Measurements from ENCODE around the gene FUT8. TPM values are rescaled to one million over a fixed set of nuclear protein-coding genes. Genes with fewer than 3 reads are reported as not detected.

Gene FUT8
- total and polyA plus RNA-seq, 7 donors = 3.2 to 8.6 (median 5.5) TPM

DNA sequence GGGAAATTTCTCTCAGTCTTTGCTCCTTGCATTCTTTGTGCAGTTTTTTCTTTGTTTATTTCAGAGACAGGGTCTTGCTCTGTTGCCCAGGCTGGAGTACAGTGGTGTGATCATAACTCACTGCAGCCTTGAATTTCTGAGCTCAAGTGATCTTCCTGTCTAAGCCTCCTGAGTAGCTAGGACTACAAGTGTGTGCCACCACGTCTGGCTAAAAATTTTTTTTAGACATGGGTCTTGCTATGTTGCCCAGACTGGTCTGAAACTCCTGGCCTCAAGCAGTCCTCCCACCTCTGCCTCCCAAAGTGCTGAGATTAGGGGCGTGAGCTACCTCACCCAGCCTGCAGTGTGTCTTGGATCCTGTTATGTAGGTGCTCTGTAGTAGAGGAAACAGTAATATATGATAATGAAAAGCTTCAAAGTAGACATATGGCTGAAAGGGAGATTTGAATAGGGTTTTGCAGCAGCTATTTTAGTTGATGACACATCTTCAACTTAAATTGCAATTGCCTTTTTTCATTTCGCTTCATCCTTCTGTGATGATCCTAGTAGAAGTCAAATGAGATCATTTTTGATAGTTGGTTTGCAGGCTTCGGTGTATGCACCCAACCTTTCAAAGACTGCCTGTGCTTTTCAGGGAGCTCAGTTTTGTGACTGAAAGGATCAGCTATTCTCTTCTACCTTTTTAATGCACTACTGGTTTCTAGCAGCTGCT, 75.4 kb downstream of the FUT8 start:
- no peak for ATAC-seq
- Histone ChIP-seq H3K27me3 (ENCODE audit: insufficient read depth in 3 of 3, low read length in 2 of 3) (no peaks in the 10 kb centered on the region), H3K36me3 (ENCODE audit: insufficient read depth in 1 of 2, low read depth in 1 of 2) (no peaks in the 10 kb centered on the region), H3K9me3 (no peaks in the 10 kb centered on the region), H3K27ac (no peak overlapping the region), H3K4me3 (no peak overlapping the region), H3K4me1 (no peaks in the 10 kb centered on the region)
- DNase-seq = no peak
- TF ChIP-seq, protein P1, sequence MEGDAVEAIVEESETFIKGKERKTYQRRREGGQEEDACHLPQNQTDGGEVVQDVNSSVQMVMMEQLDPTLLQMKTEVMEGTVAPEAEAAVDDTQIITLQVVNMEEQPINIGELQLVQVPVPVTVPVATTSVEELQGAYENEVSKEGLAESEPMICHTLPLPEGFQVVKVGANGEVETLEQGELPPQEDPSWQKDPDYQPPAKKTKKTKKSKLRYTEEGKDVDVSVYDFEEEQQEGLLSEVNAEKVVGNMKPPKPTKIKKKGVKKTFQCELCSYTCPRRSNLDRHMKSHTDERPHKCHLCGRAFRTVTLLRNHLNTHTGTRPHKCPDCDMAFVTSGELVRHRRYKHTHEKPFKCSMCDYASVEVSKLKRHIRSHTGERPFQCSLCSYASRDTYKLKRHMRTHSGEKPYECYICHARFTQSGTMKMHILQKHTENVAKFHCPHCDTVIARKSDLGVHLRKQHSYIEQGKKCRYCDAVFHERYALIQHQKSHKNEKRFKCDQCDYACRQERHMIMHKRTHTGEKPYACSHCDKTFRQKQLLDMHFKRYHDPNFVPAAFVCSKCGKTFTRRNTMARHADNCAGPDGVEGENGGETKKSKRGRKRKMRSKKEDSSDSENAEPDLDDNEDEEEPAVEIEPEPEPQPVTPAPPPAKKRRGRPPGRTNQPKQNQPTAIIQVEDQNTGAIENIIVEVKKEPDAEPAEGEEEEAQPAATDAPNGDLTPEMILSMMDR (IDR thresholded peaks at IDR 0.05) = no peak
- intact Hi-C loops (cut with DNase I) = no loop called here
- whole genome bisulfite sequencing, 3 donors = 87 to 92% (median 90%) methylated on average over 4 of the region's 4 CpGs

DNA sequence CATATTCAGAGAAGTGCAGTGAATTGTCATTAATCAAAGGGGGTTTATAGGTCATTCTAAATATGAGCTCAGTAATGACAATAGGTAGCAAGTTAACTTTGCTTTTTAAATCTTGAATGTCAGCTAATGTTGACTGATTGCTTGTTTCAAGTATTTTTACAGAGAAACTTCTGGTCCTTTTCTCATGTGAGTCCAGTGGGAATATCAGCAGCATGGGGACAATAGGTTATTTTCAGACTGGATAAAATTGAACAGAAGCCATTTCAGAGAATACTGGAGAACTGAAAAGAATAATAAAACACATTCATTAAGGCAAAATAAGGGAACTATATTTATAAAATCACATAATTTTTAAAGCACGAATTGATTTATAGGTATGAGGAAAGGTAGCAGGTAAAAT, 78.7 kb downstream of the FUT8 start:
- no peak for ATAC-seq
- no peaks in the 10 kb centered on the region for H3K9me3 ChIP-seq
- no peak for DNase-seq
- no peak overlapping the region for H3K4me3 ChIP-seq
- intact Hi-C loops (cut with DNase I) = no loop called here
- H3K36me3 ChIP-seq (ENCODE audit: insufficient read depth in 1 of 2, low read depth in 1 of 2) = no peaks in the 10 kb centered on the region
- H3K27me3 ChIP-seq (ENCODE audit: insufficient read depth in 3 of 3, low read length in 2 of 3) = no peaks in the 10 kb centered on the region
- H3K27ac ChIP-seq = no peak overlapping the region
- H3K4me1 ChIP-seq = no peaks in the 10 kb centered on the region
- TF ChIP-seq, protein P1 (IDR thresholded peaks at IDR 0.05) = no peak
- 73 to 82% (median 74%) methylated on average over 1 of the region's 1 CpG for WGBS, 3 donors

DNA sequence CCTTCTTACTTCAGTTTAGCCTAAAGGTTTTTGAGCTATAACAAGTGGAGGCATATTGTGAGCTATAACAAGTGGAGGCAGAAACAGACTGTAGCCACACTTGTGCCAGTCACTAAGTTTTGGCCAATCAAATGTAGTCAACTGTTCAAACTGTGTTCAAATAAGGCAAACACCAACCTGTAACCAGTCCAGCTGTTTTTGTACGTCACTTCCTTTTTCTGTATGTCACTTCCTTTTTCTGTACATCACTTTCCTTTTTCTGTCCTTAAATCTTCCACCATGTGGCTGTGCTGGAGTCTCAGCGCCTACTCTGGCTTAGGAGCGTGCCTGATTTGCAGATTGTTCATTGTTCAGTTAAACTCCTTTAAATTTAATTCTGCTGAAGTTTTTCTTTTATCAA, 79.7 kb downstream of the FUT8 start:
- H3K4me1 ChIP-seq = no peaks in the 10 kb centered on the region
- no peaks in the 10 kb centered on the region for H3K9me3 ChIP-seq
- H3K36me3 ChIP-seq (ENCODE audit: insufficient read depth in 1 of 2, low read depth in 1 of 2) = no peaks in the 10 kb centered on the region
- no peak overlapping the region for H3K4me3 ChIP-seq
- ATAC-seq (no peak), DNase-seq (no peak)
- TF ChIP-seq, protein P1 (IDR thresholded peaks at IDR 0.05) = no peak
- WGBS, 3 donors = 96% methylated on average over 3 of the region's 3 CpGs
- intact Hi-C loops (cut with DNase I) = no loop called here
- H3K27me3 ChIP-seq (ENCODE audit: insufficient read depth in 3 of 3, low read length in 2 of 3) = no peaks in the 10 kb centered on the region
- H3K27ac ChIP-seq = no peak overlapping the region

DNA sequence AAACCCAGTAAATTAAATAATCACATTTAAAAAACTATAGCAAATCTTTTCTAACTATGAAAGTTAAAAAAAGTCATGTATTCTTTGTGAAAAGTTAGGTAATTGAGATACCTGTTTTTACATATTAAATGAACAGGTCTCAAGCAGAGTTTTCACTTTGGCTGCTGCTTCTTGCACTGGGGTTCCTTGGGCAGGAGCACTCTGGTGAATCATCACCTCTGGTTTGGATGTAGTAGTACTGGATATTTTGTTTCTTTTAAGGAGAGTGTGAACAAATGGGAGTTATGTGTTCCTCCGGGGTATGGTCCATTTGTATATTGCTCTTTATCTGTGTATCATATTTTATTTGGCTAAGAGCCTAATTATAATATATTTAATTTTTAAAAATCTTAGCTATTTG, 82.7 kb downstream of the FUT8 start:
- H3K27me3 ChIP-seq (ENCODE audit: insufficient read depth in 3 of 3, low read length in 2 of 3) = no peaks in the 10 kb centered on the region
- H3K9me3 ChIP-seq = no peaks in the 10 kb centered on the region
- no peak overlapping the region for H3K4me3 ChIP-seq
- ATAC-seq (no peak), DNase-seq (no peak)
- 81 to 88% (median 83%) methylated on average over 1 of the region's 1 CpG for WGBS, 3 donors
- TF ChIP-seq, protein P1 (IDR thresholded peaks at IDR 0.05) = no peak
- H3K4me1 ChIP-seq = no peaks in the 10 kb centered on the region
- H3K27ac ChIP-seq = no peak overlapping the region
- H3K36me3 ChIP-seq (ENCODE audit: insufficient read depth in 1 of 2, low read depth in 1 of 2) = no peaks in the 10 kb centered on the region
- intact Hi-C loops (cut with DNase I) = no loop called here
